Activated CD4-positive, alpha-beta T cell treated with anti-CD3 and anti-CD28 coated beads for 4 hours (primary cell): Measurements from ENCODE around the gene IRX6.

Experiments used
- DNase-seq, 2 donors: peaks; one replicate each; pipeline ENCODE4 v3.0.0-alpha.2; 2020

The IRX6 gene

GRCh38 chr16:55323637-55324271 is at the start of gene IRX6:
Gene IRX6 (plus strand): TSS chr16:55324203. CDS start chr16:55325092, 889 bp downstream.
- DNase-seq, result no peak

DNA sequence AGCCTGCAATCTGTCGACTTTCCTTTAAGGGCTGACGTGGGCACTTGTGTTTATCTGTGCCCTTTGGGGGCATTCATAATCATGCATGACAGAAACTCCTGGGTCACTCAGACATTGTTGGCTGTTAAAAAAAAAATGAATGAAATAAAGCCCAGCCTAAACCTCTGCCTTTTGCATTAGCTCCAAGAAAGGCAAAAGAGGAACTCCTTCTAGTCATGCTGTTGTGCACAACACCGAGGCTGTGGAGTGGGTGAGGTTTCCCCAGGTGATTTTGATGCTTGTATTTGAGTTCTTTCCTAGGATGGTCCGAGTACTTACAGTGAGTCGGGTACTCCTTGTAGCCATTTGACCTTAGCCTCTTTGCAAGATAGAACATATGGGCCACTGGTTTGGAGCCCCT is 49.6 kb upstream of the IRX6 start:
- DNase-seq, result no peak

- no peak for DNase-seq
Observed at GRCh38 chr16:55275167-55275566, 48.8 kb upstream of the IRX6 start.

- no peak for DNase-seq
Observed at GRCh38 chr16:55275869-55276268, 48.1 kb upstream of the IRX6 start.

GRCh38 chr16:55277536-55277935 is 46.5 kb upstream of the IRX6 start:
- no peak for DNase-seq

- no peak for DNase-seq
Observed at GRCh38 chr16:55279598-55279997, 44.4 kb upstream of the IRX6 start.

DNA sequence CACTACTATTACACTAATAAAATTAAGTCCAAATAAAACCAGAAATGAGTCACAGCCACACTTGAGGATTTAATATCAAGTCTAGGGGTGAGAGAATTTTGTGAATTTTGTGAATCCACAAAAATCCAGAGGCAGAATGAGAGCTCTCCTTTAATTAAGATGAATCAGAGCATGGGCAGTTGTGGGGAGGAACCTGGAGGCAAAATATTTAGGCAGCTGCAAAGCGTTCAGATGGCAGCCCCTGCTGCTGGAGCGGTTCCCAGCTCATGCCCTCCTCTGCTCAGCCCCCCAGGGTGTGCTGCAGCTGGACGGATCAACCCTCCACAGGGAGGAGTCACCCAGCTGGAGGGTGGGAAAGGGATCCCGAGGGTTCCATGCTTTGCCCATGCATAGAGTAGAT is 43.4 kb upstream of the IRX6 start:
- DNase-seq, result no peak

DNA sequence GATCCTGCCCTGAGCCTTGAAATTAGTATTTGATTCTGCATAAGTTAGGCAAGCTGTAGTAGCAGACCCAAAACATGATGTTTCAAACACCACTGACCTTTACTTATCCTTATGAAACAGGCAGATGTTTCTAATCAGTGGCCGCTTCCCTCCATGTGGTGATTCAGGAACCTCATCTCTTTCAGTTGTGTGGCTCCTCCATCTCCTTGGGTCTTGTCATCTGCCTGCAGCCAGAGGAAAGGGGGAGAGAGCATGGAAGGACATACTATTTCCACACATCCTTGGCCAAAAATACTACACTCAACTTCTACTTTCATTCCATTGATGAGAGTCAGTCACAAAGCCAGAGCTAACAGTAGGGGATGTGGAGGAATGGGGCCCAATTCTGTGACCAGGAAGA is 41.6 kb upstream of the IRX6 start:
- DNase-seq, result no peak

DNA sequence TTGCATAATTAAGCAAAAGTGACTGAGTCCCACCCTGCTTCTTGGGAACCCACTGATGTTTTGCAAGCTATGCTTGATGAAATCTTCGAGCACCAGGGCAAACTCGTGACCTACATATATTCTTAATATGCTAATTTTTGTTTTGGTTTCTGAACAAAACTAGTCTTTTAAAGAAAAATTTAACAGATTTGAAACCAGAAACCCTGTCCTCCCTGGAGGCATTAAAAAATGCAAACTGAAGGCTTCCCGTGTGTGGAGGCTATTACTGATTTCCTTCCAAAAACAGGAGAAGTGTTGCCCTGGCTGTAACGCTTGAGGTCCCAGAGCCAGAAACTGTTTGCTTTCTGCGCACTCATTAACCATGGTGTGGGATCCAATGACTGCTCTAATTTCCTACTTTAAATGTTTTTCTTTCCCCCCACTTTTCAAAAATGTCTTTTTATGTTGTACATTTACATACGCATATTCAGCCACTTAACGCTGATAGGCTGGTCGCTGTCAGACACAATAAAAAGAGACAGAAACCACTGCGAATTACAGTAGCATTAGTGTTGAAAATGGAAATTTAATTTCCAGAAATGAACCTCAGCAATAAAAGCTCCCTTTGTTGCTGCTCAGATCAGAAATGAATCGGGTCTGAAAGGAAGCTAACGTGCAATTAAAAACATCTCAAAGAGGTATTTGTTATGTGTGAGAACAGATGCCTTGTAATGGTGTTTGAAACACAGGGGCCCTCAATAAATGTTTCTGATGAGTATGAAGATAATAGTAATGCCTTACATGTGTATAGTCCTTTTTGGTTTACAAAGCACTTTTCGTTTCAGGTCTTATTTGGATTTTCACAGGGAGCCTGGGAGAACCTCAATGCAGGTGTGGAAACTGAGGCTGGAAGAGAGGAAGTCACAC is 39.9 kb upstream of the IRX6 start:
- no peak for DNase-seq

DNA sequence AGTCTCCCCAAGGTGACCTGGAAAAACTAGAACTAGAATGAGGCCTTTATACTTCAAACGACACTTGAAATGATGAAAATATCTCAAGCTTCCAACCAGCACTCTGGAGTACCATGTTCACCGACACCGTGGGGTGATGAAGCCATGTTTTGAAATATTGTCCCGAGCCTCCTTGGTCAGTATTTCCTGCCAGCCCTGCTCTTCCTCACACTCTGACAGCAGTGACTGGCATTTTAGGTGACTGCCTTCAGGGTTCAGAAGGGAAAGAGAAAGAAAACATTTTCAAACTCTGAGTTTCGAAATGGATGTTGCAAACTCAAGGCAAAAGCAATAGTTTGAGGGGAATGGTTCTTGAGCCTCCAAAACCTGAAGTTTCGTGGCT is 39.3 kb upstream of the IRX6 start:
- DNase-seq, result no peak

DNA sequence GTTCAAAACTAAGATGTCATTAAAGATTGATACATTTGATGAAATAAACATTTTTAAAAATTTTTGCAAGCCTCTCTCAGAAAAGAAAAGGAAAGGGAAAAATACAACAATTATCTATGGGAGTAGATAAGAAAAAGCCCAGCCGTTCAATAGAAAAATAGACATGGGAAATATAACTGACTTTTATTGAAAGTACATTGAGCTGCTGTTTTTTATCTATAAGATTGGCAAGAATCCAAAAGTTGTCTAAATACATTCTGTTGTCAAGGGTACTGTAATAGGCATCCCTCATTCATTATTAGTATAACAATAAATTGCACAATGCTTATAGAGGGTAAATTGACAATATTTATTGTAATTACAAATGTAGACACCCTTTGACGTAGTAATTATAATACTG is 38.4 kb upstream of the IRX6 start:
- DNase-seq, result no peak

DNA sequence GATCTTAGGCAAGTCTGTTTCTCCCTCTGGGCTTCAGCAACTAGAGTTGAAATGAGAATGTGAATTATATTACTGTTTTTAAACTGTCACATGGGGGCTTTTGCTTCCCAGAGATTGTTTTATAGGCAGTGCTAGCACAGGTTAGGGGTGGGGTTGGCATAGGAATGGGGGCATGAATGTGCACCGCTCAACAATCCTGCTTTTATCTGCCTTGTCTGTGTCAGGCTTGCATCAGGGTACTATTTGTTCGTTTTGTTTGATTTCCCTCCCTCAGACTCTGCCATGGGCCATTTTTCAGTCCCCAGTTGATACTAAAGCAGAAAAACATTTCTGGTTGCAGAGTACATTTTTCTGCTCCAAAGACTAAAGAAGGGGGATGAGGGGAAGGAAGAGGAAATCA is 34.6 kb upstream of the IRX6 start:
- DNase-seq, result no peak

DNA sequence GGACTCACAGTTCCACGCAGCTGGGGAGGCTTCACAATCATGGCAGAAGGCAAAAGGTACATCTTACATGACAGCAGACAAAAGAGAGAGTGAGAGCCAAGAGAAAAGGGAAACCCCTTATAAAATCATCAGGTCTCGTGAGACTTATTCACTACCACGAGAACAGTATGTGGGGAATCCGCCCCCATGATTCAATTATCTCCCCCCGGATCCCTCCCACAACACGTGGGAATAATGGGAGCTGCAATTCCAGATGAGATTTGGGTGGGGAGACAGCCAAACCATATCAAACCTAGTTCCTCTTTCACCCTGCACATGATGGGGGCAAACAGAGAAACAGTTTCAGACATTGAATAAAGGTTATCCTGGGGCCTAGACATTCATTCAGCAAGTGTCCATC is 32.2 kb upstream of the IRX6 start:
- DNase-seq, result no peak

DNA sequence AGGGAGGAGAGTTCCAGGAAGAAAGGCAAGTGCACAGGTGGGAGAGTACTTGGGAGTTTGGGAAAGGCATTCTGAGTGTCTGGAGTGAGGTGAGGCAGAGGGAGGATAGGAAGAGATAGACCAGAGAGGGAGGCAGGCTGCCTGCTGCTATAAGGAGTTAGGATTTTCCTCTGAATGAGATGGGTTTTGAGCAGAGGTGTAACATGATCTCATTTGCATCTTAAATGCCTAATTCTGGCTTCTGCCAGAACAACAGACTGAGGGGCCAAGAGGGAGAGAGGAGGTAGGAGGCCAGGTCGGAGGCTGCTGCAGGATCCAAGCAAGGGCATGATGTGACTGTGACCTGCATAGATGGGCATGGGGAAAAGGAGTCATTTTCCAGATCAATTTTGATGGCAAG is 31.5 kb upstream of the IRX6 start:
- no peak for DNase-seq

GRCh38 chr16:55294129-55294528 is 29.9 kb upstream of the IRX6 start:
- DNase-seq, result no peak

- DNase-seq, result no peak
Observed at GRCh38 chr16:55294931-55295342, 29.1 kb upstream of the IRX6 start.

DNA sequence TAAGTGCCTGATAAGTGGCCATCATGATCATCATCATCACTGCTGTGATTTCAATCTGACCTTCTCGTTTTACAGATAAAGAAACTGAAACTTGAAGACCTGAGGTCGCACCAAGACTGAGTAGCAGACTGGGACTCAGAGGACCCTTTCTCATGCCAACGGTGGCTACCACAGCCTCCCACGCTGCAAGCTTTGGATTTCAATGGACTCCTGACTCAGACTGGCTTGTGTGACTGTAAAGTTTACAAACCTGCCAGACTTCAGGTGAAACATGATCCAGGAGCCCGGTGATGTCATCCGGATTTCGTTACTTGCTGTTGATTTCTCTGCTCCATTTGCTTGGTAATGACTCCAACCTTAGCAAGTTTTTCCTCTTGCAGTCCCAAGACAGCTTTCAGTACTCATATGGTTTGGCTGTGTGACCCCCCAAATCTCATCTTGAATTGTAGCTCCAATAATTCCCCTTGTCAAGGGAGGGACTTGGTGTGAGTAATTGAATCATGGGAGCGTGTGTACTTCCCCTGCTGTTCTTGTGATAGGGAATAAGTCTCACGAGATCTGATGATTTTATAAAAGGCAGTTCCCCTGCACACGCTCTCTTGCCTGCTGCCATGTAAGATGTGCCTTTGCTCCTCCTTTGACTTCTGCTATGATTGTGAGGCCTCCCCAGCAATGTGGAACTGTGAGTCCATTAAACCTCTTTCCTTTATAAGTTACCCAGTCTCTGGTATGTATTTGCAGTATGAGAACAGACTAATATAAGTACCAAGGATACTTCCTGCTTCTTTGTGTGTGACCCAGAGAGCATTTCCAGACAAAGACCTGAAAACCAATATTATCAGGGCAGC is 26.7 kb upstream of the IRX6 start:
- DNase-seq, result no peak

GRCh38 chr16:55297910-55298479 is 26.0 kb upstream of the IRX6 start:
- DNase-seq, result no peak

GRCh38 chr16:55301385-55302008 is 22.5 kb upstream of the IRX6 start:
- no peak for DNase-seq

DNA sequence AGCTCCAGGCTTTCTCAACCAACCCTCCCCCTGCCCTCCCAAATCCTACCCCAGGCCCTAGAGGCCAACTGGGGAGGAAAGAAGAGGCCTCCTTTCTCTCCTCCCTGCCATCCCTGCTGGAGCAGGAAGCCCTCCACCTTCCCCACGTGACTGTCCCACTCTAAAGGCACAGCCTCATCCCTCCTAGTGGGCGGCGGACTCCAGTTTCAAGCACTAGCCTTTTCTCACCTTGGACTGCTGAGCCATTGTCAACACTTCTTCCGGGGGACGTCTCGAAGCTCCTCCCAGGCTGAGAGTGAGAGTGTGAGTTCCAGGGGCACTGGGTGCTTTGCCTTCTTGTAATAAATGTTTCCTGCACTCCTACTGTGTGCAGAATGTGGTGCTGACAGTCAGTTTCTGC is 21.4 kb upstream of the IRX6 start:
- DNase-seq, result no peak

DNA sequence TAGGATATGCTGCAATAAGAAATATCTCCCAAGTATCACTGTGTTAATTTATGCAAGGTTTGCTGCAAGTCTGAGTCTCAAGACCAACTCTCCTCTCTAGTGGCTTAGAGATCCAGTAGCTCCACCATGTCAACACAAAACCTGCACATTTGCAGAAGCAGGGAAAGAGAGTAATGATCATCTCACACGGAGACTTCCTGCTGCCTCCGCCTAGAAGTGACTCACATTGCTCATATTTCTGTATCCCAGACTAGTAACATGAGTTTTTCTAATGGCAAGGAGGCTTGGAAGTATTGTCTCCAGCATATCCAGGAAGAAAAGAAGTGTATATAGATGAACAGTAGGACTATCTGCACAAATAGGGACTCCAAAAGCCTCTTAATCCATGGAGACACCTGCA is 15.0 kb upstream of the IRX6 start:
- no peak for DNase-seq

- DNase-seq, result no peak
Observed at GRCh38 chr16:55322327-55322726, 1.7 kb upstream of the IRX6 start.
